ENCODE results near the gene POR. TPM values are rescaled to one million over a fixed set of nuclear protein-coding genes. Genes with fewer than 3 reads are reported as not detected.

Gene POR
- total RNA-seq, 1 donor from 2014 or later = 84.4 TPM

DNA sequence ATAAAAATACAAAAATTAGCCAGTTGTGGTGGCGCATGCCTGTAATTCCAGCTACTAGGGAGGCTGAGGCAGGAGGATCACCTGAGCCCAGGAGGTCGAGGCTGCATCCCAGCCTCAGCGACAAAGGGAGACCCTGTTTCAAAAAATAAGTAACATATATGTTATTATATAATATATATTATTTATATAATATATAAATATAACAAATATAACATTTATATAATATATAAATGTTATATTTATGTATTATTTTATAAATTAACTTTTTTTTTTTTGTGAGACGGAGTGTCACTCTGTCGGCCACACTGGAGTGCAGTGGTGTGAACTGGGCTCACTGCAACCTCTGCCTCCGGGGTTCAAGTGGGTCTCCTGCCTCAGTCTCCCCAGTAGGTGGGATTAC is 1.5 kb upstream of the POR start:
- DNase-seq (ENCODE audit: low spot score) = no peak
- Mint-ChIP-seq H3K27me3 (ENCODE audit: insufficient read depth) (peaks cover 12% of the 10 kb centered on the region), H3K4me1 (ENCODE audit: low read depth) (peaks cover 22% of the 10 kb centered on the region), H3K36me3 (ENCODE audit: low read depth) (peaks cover under 1% of the 10 kb centered on the region), H3K9me3 (no peaks in the 10 kb centered on the region), H3K27ac (no peak overlapping the region), H3K4me3 (no peak overlapping the region)
- intact Hi-C loops (cut with micrococcal nuclease) = no loop called here

DNA sequence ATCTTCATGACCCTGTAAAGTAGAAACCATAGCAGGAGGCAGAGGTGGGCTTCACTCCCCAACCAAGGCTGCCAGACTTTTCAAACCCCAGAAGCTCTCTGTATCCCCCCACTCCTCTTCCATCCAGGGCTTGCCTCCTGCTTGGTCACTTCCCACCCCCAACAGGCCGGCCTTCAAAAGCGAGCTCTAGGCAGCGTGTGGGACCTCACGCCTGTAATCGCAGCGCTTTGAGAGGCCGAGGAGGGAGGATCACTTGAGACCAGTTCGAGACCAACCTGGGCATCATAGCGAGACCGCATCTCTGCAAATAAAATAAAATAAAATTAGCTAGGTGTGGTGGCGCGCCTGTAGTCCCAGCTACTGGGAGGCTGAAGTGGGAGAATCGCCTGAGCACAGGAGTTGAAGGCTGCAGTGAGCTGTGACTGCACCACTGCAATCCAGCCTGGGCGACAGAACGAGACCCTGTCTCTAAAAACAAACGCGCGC is 743 bp upstream of the POR start:
- peaks cover 4% of the 10 kb centered on the region for H3K36me3 Mint-ChIP-seq (ENCODE audit: low read depth)
- H3K27me3 Mint-ChIP-seq (ENCODE audit: insufficient read depth) = peaks cover 7% of the 10 kb centered on the region
- H3K9me3 Mint-ChIP-seq = no peaks in the 10 kb centered on the region
- H3K27ac Mint-ChIP-seq = peak overlapping the region; percentile 86
- intact Hi-C loops (cut with micrococcal nuclease) = loop anchor here (1.0 to 2.0 kb wide), 3 partner anchors 71 to 134 kb away; partner anchors contain the start of gene MDH2
- no peak for DNase-seq (ENCODE audit: low spot score)
- H3K4me1 Mint-ChIP-seq (ENCODE audit: low read depth) = peaks cover 29% of the 10 kb centered on the region
- H3K4me3 Mint-ChIP-seq = peak overlapping the region; percentile 91

DNA sequence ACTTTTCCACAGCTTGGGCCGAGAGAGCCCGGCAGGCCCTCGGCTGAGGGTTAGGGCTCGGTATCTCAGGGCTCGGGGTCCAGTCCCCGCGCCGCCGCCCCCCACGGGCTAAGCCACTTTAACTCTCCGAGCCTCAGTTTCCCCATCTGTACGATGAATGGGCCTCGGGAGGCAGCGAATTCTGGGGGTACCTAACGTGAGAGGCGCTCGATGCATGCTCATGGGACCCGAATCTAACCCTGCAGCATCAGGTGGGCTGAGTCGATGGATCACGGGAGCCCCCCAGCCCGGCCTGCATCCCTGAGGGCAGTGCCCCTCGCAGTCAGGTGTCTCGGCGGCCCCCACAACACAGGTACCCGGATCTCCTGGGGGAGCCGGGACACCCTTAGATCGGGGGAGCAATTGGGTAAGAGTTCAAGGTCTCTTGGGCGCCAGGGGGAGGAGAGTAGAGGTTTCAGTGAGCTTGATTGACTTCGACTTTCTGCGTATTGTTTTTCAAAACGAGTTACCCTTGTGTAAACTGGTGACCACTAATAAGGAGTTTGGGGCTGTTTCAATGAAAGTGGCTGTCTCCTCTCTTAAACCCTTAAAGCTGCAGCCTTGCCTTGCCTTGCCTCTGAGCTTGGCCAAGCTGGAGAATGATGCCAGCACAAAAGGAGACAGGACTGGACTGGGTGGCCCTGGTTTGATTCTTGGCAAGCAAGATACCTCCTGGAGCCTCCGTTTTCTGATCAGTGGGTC is 631 bp downstream of the POR start:
- Mint-ChIP-seq H3K27me3 (ENCODE audit: insufficient read depth) (peaks cover 3% of the 10 kb centered on the region), H3K4me1 (ENCODE audit: low read depth) (peaks cover 39% of the 10 kb centered on the region), H3K36me3 (ENCODE audit: low read depth) (peaks cover 5% of the 10 kb centered on the region), H3K4me3 (peak overlapping the region; percentile 91), H3K27ac (peak overlapping the region; percentile 67), H3K9me3 (no peaks in the 10 kb centered on the region)
- peak; percentile 8 for DNase-seq (ENCODE audit: low spot score)
- intact Hi-C loops (cut with micrococcal nuclease) = loop anchor here (1.0 to 2.0 kb wide), 5 partner anchors 37 to 176 kb away; partner anchors contain the start of gene TMEM120A

DNA sequence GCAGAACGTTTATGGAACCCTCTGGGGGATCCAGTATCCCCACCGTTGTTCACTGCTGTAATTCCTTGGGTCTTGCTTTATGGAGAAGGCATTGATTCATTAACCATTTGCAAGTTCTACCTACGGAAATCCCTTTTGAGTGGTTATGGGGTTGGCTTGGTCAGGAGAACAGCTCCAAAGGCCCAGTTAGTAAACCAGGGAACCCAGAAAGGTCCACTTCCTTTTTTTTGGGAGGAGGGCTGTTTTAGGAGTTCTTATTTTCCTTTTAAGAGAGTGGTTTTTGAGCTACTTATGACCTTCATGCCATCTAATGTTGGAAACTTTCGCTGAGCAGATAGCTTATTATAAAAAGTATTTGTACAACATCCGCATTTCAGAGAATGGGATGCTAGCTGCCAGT is 1.3 kb downstream of the POR start:
- no peak overlapping the region for H3K27ac Mint-ChIP-seq

DNA sequence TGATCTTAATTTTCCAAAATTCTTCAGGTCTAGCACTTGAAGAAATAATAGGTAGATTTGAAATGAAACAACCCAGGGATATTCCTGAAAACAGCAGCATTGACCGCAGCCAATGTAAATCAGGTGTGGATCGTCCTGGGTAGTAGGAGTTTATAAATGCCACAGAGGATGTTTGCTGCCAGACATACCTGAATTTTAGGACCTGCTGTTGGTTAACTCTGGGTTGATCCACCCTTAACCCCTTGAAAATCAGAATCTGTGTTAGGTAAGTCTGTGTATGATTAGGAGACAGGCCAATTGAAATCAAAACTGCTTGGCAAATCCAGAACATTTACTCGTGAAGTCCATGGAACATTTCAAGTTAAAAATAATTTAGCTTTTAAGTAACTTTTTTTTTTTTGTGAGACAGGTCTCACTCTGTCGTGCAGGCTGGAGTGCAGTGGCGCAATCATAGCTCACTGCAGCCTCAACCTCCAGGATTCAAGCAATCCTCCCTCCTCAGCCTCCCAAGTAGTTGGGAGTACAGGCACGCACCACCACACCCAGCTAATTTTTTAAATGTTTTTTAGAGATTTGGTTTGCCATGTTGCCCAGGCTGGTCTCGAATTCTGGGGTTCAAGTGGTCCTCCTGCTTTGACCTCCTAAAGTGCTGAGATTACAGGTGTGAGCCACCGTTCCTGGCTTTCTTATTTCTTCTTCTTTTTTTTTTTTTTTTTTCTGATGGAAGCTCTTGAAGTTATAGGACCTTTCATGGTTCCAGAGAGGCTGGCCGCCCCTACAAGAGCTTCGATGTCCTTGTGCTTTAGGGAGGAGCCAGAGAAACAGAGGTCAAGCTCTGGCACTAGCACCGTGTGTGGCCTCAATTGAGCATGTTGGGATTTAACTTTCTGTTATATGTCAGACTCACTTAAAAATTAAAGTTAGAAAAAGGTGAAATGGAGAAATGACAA is 2.0 kb downstream of the POR start:
- peaks cover 8% of the 10 kb centered on the region for H3K36me3 Mint-ChIP-seq (ENCODE audit: low read depth)
- no peaks in the 10 kb centered on the region for H3K9me3 Mint-ChIP-seq
- peak overlapping the region; percentile 91 for H3K4me3 Mint-ChIP-seq
- peaks cover 44% of the 10 kb centered on the region for H3K4me1 Mint-ChIP-seq (ENCODE audit: low read depth)
- no peaks in the 10 kb centered on the region for H3K27me3 Mint-ChIP-seq (ENCODE audit: insufficient read depth)
- intact Hi-C loops (cut with micrococcal nuclease) = no loop called here
- DNase-seq (ENCODE audit: low spot score) = no peak
- H3K27ac Mint-ChIP-seq = no peak overlapping the region

More for the DNA sequence above, 1.3 kb downstream of the POR start:
- intact Hi-C loops (cut with micrococcal nuclease) = no loop called here
- H3K36me3 Mint-ChIP-seq (ENCODE audit: low read depth) = peaks cover 5% of the 10 kb centered on the region
- peaks cover under 1% of the 10 kb centered on the region for H3K27me3 Mint-ChIP-seq (ENCODE audit: insufficient read depth)
- H3K4me1 Mint-ChIP-seq (ENCODE audit: low read depth) = peaks cover 44% of the 10 kb centered on the region
- DNase-seq (ENCODE audit: low spot score) = no peak
- H3K9me3 Mint-ChIP-seq = no peaks in the 10 kb centered on the region
- peak overlapping the region; percentile 91 for H3K4me3 Mint-ChIP-seq

DNA sequence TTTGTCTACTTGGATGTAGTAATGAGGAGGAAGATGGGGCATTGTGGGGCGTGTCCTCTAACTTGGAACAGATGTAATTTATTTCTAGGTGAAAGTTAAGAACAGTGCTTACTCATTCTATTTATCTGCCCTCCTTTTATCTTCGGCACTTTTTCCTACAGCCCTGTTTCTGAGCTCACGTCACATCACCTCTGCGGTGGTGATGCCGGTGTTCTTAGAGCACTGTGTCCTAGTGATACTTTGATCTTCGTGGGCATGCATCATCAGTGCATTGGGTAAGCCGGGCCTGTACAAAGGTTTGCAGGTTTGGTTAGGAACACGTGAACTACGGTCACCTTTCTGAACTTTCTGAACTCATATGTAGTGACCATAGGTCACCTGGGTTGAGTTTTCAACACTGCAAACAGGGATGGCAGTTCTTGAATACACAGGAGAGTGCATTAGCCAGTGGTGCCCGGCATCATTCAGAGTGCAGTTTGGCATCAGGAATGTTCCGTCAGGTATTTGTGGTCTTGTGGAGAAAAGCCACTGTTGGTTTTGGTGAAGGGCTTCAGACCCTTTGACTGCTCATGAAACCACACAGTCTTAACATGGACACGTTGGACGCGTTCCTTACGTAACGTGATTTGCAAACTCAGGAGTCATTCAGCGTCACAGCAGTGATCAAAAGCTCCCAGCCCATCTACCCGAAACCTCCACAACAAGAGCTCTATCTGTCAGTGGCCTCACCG is 5.6 kb downstream of the POR start:
- peaks cover 35% of the 10 kb centered on the region for H3K4me1 Mint-ChIP-seq (ENCODE audit: low read depth)
- H3K9me3 Mint-ChIP-seq = no peaks in the 10 kb centered on the region
- intact Hi-C loops (cut with micrococcal nuclease) = no loop called here
- H3K27ac Mint-ChIP-seq = no peak overlapping the region
- H3K27me3 Mint-ChIP-seq (ENCODE audit: insufficient read depth) = no peaks in the 10 kb centered on the region
- H3K36me3 Mint-ChIP-seq (ENCODE audit: low read depth) = peaks cover 13% of the 10 kb centered on the region
- H3K4me3 Mint-ChIP-seq = no peak overlapping the region
- no peak for DNase-seq (ENCODE audit: low spot score)

DNA sequence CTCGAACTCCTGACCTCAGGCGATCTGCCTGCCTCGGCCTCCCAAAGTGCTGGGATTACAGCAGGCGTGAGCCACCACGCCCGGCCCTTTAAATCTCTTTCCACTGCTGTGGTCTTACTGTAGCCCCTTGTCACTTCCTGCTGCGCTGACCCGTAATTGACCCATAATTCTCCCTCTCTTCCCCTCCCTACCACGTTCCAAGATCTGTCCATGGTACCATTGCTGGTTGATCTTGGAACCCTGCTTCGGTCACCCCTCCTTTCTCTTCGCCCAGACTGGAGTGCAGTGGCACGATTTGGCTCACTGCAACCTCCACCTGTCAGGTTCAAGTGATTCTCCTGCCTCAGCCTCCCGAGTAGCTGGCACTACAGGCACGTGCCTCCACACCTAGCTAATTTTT is 6.5 kb downstream of the POR start:
- intact Hi-C loops (cut with micrococcal nuclease) = no loop called here
- no peaks in the 10 kb centered on the region for H3K27me3 Mint-ChIP-seq (ENCODE audit: insufficient read depth)
- H3K9me3 Mint-ChIP-seq = no peaks in the 10 kb centered on the region
- DNase-seq (ENCODE audit: low spot score) = no peak
- H3K27ac Mint-ChIP-seq = no peak overlapping the region
- H3K4me3 Mint-ChIP-seq = no peak overlapping the region
- H3K36me3 Mint-ChIP-seq (ENCODE audit: low read depth) = peaks cover 13% of the 10 kb centered on the region
- peaks cover 26% of the 10 kb centered on the region for H3K4me1 Mint-ChIP-seq (ENCODE audit: low read depth)

DNA sequence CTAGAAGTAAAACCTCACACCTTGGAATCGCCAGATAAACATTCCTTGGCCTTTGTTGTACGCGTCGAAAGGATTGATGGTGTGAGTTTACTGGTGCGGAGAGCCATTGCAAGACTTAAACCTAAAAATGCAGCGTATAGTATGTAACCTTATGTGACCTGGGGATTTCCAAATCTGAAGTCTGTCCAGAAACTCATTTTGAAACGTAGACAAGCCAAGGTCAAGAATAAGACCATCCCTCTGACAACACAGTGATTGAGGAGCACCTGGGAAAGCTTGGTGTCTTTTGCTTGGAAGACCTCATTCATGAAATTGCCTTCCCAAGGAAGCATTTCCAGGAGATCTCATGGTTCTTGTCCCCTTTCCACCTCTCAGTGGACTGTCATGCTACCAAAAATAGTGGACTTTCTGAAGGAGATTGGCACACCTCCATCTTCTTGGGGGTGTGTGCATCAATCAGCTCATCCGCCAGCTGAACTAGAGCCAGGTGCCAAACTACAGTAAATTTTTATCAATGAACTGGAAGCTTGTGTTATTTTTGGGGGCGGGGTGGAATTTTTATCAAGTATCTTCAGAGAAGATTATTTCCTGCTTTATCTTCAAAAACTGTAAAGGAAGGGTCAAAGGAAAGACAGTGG is 8.1 kb downstream of the POR start:
- no peaks in the 10 kb centered on the region for H3K9me3 Mint-ChIP-seq
- no peak for DNase-seq (ENCODE audit: low spot score)
- peaks cover 26% of the 10 kb centered on the region for H3K4me1 Mint-ChIP-seq (ENCODE audit: low read depth)
- H3K27ac Mint-ChIP-seq = no peak overlapping the region
- no peak overlapping the region for H3K4me3 Mint-ChIP-seq
- no peaks in the 10 kb centered on the region for H3K27me3 Mint-ChIP-seq (ENCODE audit: insufficient read depth)
- H3K36me3 Mint-ChIP-seq (ENCODE audit: low read depth) = peaks cover 13% of the 10 kb centered on the region
- intact Hi-C loops (cut with micrococcal nuclease) = no loop called here

DNA sequence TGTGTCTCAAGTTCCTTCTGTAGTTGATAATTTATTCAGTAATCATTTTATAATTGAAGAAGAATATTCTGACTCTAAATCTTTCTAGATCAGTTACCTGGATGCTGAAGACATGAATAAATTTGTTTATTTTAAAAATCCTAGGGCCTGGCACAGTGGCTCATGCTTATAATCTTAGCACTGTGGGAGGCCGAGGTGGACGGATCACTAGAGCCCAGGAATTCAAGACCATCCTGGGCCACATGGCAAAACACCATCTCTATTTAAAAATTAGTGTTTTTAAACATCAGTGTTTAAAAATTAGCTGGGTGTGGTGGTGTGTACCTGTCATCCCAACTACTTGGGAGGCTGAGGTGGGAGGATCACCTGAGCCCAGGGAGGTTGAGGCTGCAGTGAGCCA is 9.3 kb downstream of the POR start:
- Mint-ChIP-seq H3K36me3 (ENCODE audit: low read depth) (peaks cover 8% of the 10 kb centered on the region), H3K4me1 (ENCODE audit: low read depth) (peaks cover 26% of the 10 kb centered on the region), H3K27me3 (ENCODE audit: insufficient read depth) (no peaks in the 10 kb centered on the region), H3K27ac (no peak overlapping the region), H3K4me3 (no peak overlapping the region), H3K9me3 (no peaks in the 10 kb centered on the region)
- intact Hi-C loops (cut with micrococcal nuclease) = no loop called here
- no peak for DNase-seq (ENCODE audit: low spot score)

DNA sequence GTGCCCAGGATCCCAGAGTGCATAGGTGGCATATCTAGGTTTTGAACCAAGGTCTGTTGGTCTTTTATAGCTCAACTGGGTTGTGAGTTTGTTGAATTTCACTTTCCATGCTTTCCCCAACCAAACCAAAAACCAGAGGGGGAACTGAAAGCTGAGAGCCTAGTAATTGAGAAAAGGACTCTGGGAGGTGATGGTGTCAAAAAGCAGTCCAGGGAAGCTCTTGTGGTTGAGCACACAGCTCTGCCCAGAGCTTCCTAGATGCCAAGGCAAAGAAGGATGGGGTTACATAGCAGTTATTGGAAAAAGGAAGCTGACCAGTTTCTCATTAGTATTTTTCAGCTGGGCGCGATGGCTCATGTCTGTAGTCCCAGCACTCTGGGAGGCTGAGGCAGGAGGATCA is 9.9 kb downstream of the POR start:
- Mint-ChIP-seq H3K9me3 (no peaks in the 10 kb centered on the region), H3K27ac (no peak overlapping the region)
- intact Hi-C loops (cut with micrococcal nuclease) = no loop called here

DNA sequence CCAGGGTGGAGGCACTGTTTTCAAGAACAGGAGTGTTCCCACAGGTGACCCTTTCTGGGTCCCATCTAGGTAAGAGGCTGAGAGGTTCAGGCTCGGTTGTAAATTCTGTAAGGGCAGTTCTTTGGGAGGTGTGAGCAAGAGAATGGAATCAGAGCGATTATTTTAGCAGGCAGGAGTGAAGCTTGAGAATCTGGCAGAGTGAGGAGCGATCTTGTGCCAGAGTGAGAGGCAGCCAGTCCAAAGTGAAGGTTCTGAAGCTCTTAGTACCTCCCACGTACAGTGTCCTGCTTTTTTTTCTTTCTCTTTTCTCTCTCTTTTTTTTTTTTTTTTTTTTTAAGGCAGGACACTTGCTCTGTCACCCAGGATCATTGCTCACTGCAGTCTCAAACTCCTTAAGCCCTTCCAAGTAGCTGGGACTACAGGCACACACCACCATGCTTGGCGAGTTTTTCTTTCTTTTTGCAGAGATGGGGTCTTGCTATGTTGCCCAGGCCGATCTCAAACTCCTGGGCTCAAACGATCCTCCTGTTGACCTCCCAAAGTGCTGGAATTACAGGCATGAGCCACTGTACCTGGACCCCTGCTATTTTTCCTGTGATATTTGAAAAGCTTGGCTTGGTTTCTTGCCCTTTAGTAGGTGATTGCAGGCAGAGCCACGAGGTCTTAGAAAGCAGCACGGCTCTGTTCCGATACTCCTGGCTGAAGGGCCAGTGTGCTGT is 10.9 kb downstream of the POR start:
- DNase-seq (ENCODE audit: low spot score) = no peak
- peaks cover 11% of the 10 kb centered on the region for H3K36me3 Mint-ChIP-seq (ENCODE audit: low read depth)
- no peak overlapping the region for H3K4me3 Mint-ChIP-seq
- no peaks in the 10 kb centered on the region for H3K9me3 Mint-ChIP-seq
- H3K27ac Mint-ChIP-seq = no peak overlapping the region
- H3K27me3 Mint-ChIP-seq (ENCODE audit: insufficient read depth) = no peaks in the 10 kb centered on the region
- intact Hi-C loops (cut with micrococcal nuclease) = no loop called here
- peaks cover 18% of the 10 kb centered on the region for H3K4me1 Mint-ChIP-seq (ENCODE audit: low read depth)

More for the DNA sequence above, 9.9 kb downstream of the POR start:
- Mint-ChIP-seq H3K4me1 (ENCODE audit: low read depth) (peaks cover 23% of the 10 kb centered on the region), H3K36me3 (ENCODE audit: low read depth) (peaks cover 9% of the 10 kb centered on the region), H3K4me3 (no peak overlapping the region), H3K27me3 (ENCODE audit: insufficient read depth) (no peaks in the 10 kb centered on the region)
- DNase-seq (ENCODE audit: low spot score) = no peak

DNA sequence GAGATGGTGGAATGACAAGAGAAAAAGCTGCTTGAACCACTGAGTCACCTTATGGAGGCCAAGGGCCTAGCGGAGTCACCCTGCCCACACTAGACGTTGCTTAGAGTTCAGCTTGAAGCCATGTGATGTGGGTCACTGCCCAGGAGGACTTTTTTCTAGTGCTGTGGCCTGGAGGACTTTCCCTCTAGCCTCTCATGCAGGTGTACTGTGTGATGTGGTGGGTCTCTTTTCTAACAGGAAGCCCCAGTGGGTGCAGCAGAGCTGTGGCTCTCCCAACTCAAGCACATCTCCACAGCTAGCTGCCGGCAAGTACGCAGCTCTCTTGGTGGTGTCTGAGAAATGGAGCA is 13.6 kb downstream of the POR start:
- Mint-ChIP-seq H3K4me1 (ENCODE audit: low read depth) (peaks cover 16% of the 10 kb centered on the region), H3K36me3 (ENCODE audit: low read depth) (peaks cover 5% of the 10 kb centered on the region), H3K9me3 (no peaks in the 10 kb centered on the region), H3K27ac (peak overlapping the region; percentile 54), H3K4me3 (no peak overlapping the region), H3K27me3 (ENCODE audit: insufficient read depth) (no peaks in the 10 kb centered on the region)
- intact Hi-C loops (cut with micrococcal nuclease) = no loop called here
- peak; percentile 17 for DNase-seq (ENCODE audit: low spot score)
